DOHH2 (cell line): ENCODE measurements around the gene SCN5A.

Source experiments
- H3F3A ChIP-seq: fragments of 200-600 bp; sonication (generic), shearing (Covaris generic); 2 replicates; pipeline ENCODE4 v1.6.0; 2016; ENCODE audit warnings: antibody characterized with exemption, mild to moderate bottlenecking; ENCODE audit not compliant: control insufficient read depth, insufficient read depth
- H3K27ac ChIP-seq: fragments of 200-600 bp; sonication (generic); 2 replicates; pipeline ENCODE4 v1.5.1; 2014; ENCODE audit warnings: low read depth, mild to moderate bottlenecking, low read length, moderate library complexity
- H3K27me3 ChIP-seq: fragments of 200-600 bp; sonication (generic); 2 replicates; pipeline ENCODE4 v1.6.1; 2014; ENCODE audit warnings: mild to moderate bottlenecking, low read length, mixed read lengths; ENCODE audit not compliant: control insufficient read depth
- H3K36me3 ChIP-seq: fragments of 200-600 bp; sonication (generic); 2 replicates; pipeline ENCODE4 v1.6.1; 2014; ENCODE audit warnings: mild to moderate bottlenecking, low read length, moderate library complexity, mixed read lengths; ENCODE audit not compliant: control insufficient read depth
- H3K4me1 ChIP-seq: fragments of 200-600 bp; sonication (generic); 2 replicates; pipeline ENCODE4 v1.6.1; 2014; ENCODE audit warnings: mild to moderate bottlenecking, low read length, mixed read lengths; ENCODE audit not compliant: control insufficient read depth
- H3K4me2 ChIP-seq: fragments of 200-600 bp; sonication (generic); 2 replicates; pipeline ENCODE4 v1.6.0; 2014; ENCODE audit warnings: mild to moderate bottlenecking, low read length, moderate library complexity
- H3K4me3 ChIP-seq: fragments of 200-600 bp; sonication (generic); 2 replicates; pipeline ENCODE4 v1.5.1; 2014; ENCODE audit warnings: mild to moderate bottlenecking, low read length, mixed read lengths
- H3K79me2 ChIP-seq: fragments of 200-600 bp; sonication (generic); 2 replicates; pipeline ENCODE4 v1.6.1; 2014; ENCODE audit warnings: mild to moderate bottlenecking, low read length, mixed read lengths; ENCODE audit not compliant: control insufficient read depth
- H3K9me2 ChIP-seq: fragments of 200-600 bp; sonication (generic); replicated peaks from 2 replicates; pipeline ENCODE4 v1.6.1; 2014; ENCODE audit warnings: mild to moderate bottlenecking, low read length, mixed read lengths; ENCODE audit not compliant: control insufficient read depth
- H3K9me3 ChIP-seq: fragments of 200-600 bp; sonication (generic); 2 replicates; pipeline ENCODE4 v1.6.1; 2014; ENCODE audit warnings: antibody characterized with exemption, low read length, mixed read lengths; ENCODE audit not compliant: control insufficient read depth, insufficient read depth
- H4K20me1 ChIP-seq: fragments of 200-600 bp; sonication (generic); 2 replicates; pipeline ENCODE4 v1.6.0; 2014; ENCODE audit warnings: low read depth, mild to moderate bottlenecking, antibody characterized with exemption, low read length, moderate library complexity; ENCODE audit not compliant: control insufficient read depth, insufficient read depth
- CTCF ChIP-seq: fragments of 200-600 bp; sonication (generic); IDR thresholded peaks from one replicate; pipeline ENCODE4 v1.5.1; 2014; ENCODE audit warnings: antibody characterized with exemption, mild to moderate bottlenecking, low read depth, low read length; ENCODE audit not compliant: poor library complexity, severe bottlenecking
- EZH2phosphoT487 ChIP-seq: fragments of 200-600 bp; sonication (generic); IDR thresholded peaks from 2 replicates; pipeline ENCODE4 v1.6.1; 2017; ENCODE audit warnings: borderline replicate concordance, mild to moderate bottlenecking, antibody characterized with exemption, low read length, moderate library complexity, mixed read lengths

SCN5A gene

DNA sequence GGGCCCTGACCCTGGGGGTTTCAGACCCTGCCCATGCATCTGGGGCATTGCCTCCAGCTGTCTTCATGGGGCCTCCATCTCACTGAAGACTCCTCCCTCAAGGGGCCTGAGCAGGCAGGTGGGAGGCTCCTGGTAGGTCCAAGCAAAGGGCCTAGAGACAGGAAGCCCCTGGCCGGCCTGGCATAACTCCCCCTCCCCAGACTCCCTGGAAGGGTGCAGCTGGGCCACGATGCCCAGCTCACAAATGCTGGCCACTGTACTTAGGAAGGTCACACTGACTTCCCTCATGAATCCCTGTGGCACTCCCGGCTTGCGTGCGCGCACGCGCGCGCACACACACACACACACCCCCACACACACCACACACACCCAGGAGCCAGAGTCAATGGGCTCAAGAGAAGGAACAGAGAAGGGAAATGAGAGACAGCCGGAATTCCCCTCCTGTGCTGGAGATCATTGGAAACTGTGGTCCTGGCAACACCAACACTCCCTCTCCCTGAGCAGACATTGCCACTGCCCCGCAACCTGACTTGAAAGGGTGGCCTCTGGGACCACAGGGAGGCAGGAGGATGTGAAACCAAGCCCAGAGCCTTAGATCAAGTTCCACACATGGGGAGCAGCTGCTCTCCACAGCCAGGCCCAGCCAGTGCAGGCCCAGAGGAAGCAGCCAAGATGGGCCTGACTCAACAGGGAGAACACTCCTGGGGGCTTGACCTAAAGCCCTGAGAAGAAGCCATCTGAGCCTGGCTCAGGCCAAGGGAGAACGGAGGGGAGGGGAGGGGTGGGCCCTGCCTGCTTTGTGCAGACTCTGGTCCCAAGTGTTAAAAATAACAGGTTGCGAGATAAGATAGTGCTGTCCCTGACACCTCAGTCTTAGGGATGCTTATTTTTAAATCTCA is 69.7 kb downstream of the SCN5A start:
- Histone ChIP-seq H3K9me3 (no peaks in the 10 kb centered on the region), H3K27ac (no peak overlapping the region), H3F3A (no peaks in the 10 kb centered on the region), H3K36me3 (no peaks in the 10 kb centered on the region), H4K20me1 (no peaks in the 10 kb centered on the region), H3K79me2 (no peaks in the 10 kb centered on the region), H3K9me2 (no peaks in the 10 kb centered on the region), H3K27me3 (no peaks in the 10 kb centered on the region), H3K4me1 (no peaks in the 10 kb centered on the region), H3K4me3 (no peak overlapping the region), H3K4me2 (no peak overlapping the region)
- TF ChIP-seq EZH2phosphoT487 = no peak
- no peak for TF ChIP-seq CTCF

GRCh38 chr3:38579141-38579540 is 70.3 kb downstream of the SCN5A start:
- no peaks in the 10 kb centered on the region for H3K36me3 ChIP-seq
- H3K4me3 ChIP-seq = no peak overlapping the region
- no peaks in the 10 kb centered on the region for H4K20me1 ChIP-seq
- no peaks in the 10 kb centered on the region for H3F3A ChIP-seq
- no peak overlapping the region for H3K4me2 ChIP-seq
- no peaks in the 10 kb centered on the region for H3K9me2 ChIP-seq
- H3K27me3 ChIP-seq = no peaks in the 10 kb centered on the region
- H3K27ac ChIP-seq = no peak overlapping the region
- no peaks in the 10 kb centered on the region for H3K4me1 ChIP-seq
- no peaks in the 10 kb centered on the region for H3K79me2 ChIP-seq
- H3K9me3 ChIP-seq = no peaks in the 10 kb centered on the region
- TF ChIP-seq EZH2phosphoT487 = no peak
- no peak for TF ChIP-seq CTCF

- Histone ChIP-seq H3F3A (no peaks in the 10 kb centered on the region), H3K4me1 (no peaks in the 10 kb centered on the region), H3K27ac (no peak overlapping the region)
Measured at GRCh38 chr3:38578551-38578950, 70.9 kb downstream of the SCN5A start.

More at GRCh38 chr3:38578551-38578950, 70.9 kb downstream of the SCN5A start:
- H3K79me2 ChIP-seq = no peaks in the 10 kb centered on the region
- H3K4me3 ChIP-seq = no peak overlapping the region
- H3K27me3 ChIP-seq = no peaks in the 10 kb centered on the region
- H3K4me2 ChIP-seq = no peak overlapping the region
- no peaks in the 10 kb centered on the region for H3K9me2 ChIP-seq
- 0 out of 2 replicates have a peak, but pooled peaks cover 2% of the 10 kb centered on the region for H3K9me3 ChIP-seq
- H3K36me3 ChIP-seq = no peaks in the 10 kb centered on the region
- no peak for TF ChIP-seq CTCF
- TF ChIP-seq EZH2phosphoT487 = no peak
- no peaks in the 10 kb centered on the region for H4K20me1 ChIP-seq
